ENCODE data around the gene SV2C.
"Not testable (repeated sequence)": the region's sequence is repeated elsewhere in the genome, so short reads cannot be mapped to it uniquely, and the experiment has no call there.

The SV2C gene

GRCh38 chr5:76082772-76083554, at the start of gene SV2C:
TSS of gene SV2C (plus strand) at chr5:76083383. CDS start at chr5:76131751, 48,368 bp downstream.
- Mint-ChIP-seq H3K4me1 (peaks cover 23% of the 10 kb centered on the region), H3K27ac (no peak within 1 kb of the TSS), H3K36me3 (ENCODE audit: low read depth) (no peaks in the 10 kb centered on the region), H3K9me3 (peaks cover 3% of the 10 kb centered on the region), H3K4me3 (peak within 1 kb of the TSS; percentile 87 to 89 (median 88)), H3K27me3 (ENCODE audit: low read depth) (peaks cover 98% of the 10 kb centered on the region)
- TF ChIP-seq, protein P1, sequence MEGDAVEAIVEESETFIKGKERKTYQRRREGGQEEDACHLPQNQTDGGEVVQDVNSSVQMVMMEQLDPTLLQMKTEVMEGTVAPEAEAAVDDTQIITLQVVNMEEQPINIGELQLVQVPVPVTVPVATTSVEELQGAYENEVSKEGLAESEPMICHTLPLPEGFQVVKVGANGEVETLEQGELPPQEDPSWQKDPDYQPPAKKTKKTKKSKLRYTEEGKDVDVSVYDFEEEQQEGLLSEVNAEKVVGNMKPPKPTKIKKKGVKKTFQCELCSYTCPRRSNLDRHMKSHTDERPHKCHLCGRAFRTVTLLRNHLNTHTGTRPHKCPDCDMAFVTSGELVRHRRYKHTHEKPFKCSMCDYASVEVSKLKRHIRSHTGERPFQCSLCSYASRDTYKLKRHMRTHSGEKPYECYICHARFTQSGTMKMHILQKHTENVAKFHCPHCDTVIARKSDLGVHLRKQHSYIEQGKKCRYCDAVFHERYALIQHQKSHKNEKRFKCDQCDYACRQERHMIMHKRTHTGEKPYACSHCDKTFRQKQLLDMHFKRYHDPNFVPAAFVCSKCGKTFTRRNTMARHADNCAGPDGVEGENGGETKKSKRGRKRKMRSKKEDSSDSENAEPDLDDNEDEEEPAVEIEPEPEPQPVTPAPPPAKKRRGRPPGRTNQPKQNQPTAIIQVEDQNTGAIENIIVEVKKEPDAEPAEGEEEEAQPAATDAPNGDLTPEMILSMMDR (IDR thresholded peaks at IDR 0.05; ENCODE audit: unreplicated experiment in 3 of 3): no peak

DNA sequence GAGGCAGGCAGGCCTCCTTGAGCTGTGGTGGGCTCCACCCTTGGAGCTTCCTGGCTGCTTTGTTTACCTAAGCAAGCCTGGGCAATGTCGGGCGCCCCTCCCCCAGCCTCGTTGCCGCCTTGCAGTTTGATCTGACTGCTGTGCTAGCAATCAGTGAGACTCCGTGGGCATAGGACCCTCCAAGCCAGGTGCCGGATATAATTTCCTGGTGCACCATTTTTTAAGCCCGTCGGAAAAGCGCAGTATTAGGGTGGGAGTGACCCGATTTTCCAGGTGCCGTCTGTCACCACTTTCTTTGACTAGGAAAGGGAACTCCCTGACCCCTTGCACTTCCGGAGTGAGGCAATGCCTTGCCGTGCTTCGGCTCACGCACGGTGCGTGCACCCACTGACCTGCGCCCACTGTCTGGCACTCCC, 45.4 kb upstream of the SV2C start:
- not testable (repeated sequence) for H3K36me3 Mint-ChIP-seq (ENCODE audit: low read depth); H3K4me3 Mint-ChIP-seq; H3K9me3 Mint-ChIP-seq; H3K4me1 Mint-ChIP-seq; H3K27ac Mint-ChIP-seq
- H3K27me3 Mint-ChIP-seq (ENCODE audit: low read depth): peaks cover 17% of the 10 kb centered on the region

DNA sequence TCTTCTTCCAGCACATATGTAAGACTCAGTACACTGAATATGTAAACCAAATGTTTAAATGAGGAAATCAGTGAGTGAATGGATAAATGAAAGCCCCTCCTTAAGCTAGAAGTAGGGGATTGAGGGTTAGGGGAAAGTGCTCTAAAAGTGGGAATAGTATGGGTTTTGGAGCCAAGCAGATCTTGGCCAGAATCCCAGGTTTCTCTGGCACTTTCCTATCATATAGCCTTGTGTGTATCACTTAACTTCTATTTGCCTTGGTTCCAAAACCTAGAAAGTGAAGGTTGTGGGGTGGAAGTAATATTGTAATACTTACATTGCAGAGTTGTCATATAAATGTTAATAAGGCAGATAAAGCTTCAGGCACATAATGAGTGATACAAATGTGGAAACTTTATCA, 45.0 kb upstream of the SV2C start:
- no peaks in the 10 kb centered on the region for H3K4me1 Mint-ChIP-seq
- no peak overlapping the region for H3K4me3 Mint-ChIP-seq
- TF ChIP-seq, protein P1 (IDR thresholded peaks at IDR 0.05; ENCODE audit: unreplicated experiment in 3 of 3): no peak
- H3K36me3 Mint-ChIP-seq (ENCODE audit: low read depth): no peaks in the 10 kb centered on the region
- H3K9me3 Mint-ChIP-seq: peaks cover 2% of the 10 kb centered on the region
- peaks cover 17% of the 10 kb centered on the region for H3K27me3 Mint-ChIP-seq (ENCODE audit: low read depth)
- H3K27ac Mint-ChIP-seq: no peak overlapping the region

GRCh38 chr5:76040806-76041205, 42.4 kb upstream of the SV2C start:
- peaks cover 17% of the 10 kb centered on the region for H3K27me3 Mint-ChIP-seq (ENCODE audit: low read depth)
- H3K9me3 Mint-ChIP-seq: no peaks in the 10 kb centered on the region
- no peaks in the 10 kb centered on the region for H3K4me1 Mint-ChIP-seq
- H3K36me3 Mint-ChIP-seq (ENCODE audit: low read depth): no peaks in the 10 kb centered on the region
- H3K27ac Mint-ChIP-seq: no peak overlapping the region
- no peak overlapping the region for H3K4me3 Mint-ChIP-seq
- TF ChIP-seq, protein P1 (IDR thresholded peaks at IDR 0.05; ENCODE audit: unreplicated experiment in 3 of 3): no peak

DNA sequence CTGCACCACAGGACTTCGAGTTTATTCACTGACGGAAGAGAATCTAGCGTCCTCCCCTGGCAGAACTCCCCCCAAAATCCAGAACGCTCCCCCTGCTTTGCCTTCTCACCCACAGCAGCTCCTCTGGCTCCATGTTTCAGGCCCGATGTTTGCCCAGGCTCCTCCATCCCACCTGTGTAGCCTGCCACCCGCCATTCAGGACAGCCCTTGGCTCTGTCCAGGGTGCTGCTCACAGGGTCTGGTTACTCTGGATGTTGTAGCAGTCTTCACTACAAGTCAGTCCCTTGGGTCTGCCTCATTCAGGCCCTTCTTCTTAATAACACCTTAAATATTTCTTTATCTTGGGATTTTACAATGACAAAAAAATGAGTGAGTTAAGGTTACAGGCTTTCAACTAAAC, 41.3 kb upstream of the SV2C start:
- TF ChIP-seq, protein P1 (IDR thresholded peaks at IDR 0.05; ENCODE audit: unreplicated experiment in 3 of 3): no peak
- Mint-ChIP-seq H3K9me3 (no peaks in the 10 kb centered on the region), H3K4me3 (no peak overlapping the region), H3K36me3 (ENCODE audit: low read depth) (no peaks in the 10 kb centered on the region), H3K4me1 (no peaks in the 10 kb centered on the region), H3K27ac (no peak overlapping the region), H3K27me3 (ENCODE audit: low read depth) (peaks cover 17% of the 10 kb centered on the region)

- H3K9me3 Mint-ChIP-seq: no peaks in the 10 kb centered on the region
- no peaks in the 10 kb centered on the region for H3K4me1 Mint-ChIP-seq
Measured at GRCh38 chr5:76046741-76047140, 36.4 kb upstream of the SV2C start.

More at GRCh38 chr5:76046741-76047140, 36.4 kb upstream of the SV2C start:
- H3K27me3 Mint-ChIP-seq (ENCODE audit: low read depth): peaks cover 3% of the 10 kb centered on the region
- H3K36me3 Mint-ChIP-seq (ENCODE audit: low read depth): no peaks in the 10 kb centered on the region
- TF ChIP-seq, protein P1 (IDR thresholded peaks at IDR 0.05; ENCODE audit: unreplicated experiment in 3 of 3): no peak
- no peak overlapping the region for H3K27ac Mint-ChIP-seq
- H3K4me3 Mint-ChIP-seq: no peak overlapping the region

All from nephron (organoid).